GM19099 (cell line): ENCODE data around the gene MZF1.

Source experiments
- POLR2A ChIP-seq: IDR thresholded peaks from 3 replicates; pipeline ENCODE4 v1.6.1; 2011; ENCODE audit warnings: low read depth; ENCODE audit not compliant: insufficient read length; ENCODE audit errors: extremely low read depth

Gene MZF1

DNA sequence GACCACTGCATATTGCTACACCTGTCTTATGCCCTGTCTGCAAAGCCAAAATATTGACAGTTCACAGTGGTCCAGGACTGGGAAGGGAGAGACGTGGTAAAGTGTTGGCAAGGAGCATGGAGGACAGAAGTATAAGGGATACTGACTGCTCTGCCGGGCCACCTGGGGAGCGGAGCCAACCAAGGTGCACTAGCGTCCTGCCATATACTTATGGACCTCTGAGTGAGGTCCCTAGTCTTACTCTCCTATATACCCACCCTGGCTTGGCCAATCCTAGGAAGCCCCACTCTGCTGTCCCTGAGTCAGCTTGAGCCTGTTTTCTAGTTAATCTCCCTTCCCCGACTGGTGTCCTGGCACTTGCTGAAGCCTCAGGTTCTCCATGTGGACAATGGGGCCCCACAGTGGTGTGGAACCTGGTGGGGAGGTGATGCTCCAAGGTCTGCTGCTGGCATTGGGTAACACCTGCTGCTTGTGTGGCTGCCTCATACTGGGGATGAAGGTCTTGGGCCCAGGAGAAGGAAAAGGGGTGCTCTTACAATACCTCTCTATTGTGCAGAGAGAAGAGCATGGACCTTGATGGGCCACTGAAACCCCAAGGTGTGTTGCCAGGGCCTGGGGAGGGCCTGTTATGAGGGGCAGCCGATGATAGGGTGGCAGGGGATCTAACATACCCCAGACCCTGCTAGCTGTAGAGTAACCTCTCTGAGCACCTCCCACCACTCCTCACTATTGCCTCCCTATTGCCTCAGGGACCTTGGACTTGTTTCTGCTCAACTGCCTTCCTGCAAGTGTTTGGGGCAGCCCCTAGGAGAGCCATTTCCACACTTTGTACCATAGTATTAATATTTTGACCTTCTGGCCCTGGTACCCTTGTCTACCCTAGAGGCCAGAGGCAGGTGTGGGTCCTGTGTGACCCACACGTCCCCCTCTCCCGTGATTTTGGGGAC is 36.0 kb downstream of the MZF1 start:
- TF ChIP-seq POLR2A = no peak

DNA sequence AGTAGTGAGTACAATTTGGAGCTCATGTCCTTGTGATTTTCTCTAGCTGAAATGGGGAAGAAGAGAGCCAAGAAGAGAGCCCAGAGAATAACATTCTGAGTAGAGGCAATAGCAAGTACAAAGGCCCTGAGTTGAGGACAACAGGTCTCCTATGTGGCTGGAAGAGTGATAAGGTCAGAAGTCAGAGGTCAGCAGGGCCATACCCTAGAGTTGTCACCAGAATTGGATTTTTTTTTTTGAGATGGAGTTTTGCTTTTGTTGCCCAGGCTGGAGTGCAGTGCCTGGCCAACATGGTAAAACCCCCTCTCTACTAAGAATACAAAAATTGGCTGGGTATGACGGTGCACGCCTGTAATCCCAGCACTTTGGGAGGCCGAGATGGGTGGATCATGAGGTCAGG is 37.3 kb downstream of the MZF1 start:
- no peak for TF ChIP-seq POLR2A

DNA sequence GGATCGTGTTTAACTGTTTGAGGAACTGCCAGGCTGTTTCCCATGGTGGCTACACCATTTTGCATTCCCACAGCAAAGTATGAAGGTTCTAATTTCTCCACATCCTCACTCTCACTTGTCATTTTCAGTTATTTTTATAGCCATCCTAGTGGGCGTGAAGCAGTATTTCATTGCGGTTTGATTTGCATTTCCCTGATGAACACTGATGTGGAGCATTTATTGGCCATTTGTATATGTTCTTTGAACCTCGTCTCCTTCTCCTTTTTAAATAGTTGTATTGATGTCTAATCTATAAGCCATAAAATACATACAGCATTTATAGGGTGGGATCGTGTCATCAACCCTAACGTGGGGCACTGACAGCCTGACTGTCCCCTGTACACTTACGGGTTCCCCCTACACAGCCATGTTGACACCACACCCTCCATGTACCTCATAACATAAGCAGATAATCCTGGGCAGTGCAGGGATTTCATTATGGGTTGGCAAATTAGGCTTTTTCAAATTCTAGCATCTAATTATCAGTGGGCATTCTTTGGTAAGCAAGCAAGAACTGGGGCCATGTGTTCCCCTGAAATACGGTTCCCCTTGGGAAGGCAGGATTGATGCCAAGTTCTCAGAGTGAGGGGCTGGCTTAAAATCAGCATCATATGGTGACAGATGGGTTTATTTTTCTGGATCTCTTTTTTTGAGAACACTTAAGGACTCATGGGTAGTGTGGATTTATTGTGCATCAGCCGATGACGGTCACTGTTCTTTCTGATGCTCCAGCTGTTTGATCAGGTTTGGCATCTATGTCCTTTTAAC is 41.9 kb downstream of the MZF1 start:
- no peak for TF ChIP-seq POLR2A

DNA sequence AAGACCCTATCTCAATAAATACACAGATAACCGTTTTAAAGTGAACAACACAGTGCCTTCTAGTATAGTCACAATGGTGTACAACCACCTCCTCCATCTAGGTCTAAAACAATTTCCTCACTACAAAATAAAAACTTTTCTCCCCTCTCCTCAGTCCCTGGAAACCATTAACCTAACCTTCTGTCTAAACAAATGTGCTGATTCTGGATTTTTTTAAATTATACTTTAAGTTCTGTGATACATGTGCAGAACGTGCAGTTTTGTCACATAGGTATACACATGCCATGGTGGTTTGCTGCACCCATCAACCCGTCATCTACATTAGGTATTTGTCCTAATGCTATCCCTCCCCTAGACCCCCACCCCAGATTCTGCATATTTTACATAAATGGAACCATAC is 43.7 kb downstream of the MZF1 start:
- no peak for TF ChIP-seq POLR2A

DNA sequence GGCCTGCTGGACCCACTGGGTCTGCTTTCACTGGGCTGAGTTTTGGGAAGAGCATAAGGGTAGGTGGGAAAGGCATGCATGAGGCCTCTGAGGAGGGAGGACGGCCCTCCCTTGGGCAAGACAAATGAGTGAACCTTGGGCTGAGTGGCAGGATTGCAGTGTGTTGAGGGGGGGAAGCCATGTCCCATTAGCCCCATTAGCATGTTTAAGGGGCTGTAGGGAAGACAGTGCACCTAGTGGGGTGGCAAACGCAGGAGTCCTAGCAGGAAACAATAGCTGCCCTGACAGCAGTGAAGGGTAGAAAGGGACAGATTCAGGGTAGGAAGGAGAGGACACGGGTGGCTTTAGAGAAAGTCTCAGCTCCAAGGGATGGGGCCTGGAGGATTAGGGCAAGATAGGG is 50.4 kb downstream of the MZF1 start:
- TF ChIP-seq POLR2A = no peak

DNA sequence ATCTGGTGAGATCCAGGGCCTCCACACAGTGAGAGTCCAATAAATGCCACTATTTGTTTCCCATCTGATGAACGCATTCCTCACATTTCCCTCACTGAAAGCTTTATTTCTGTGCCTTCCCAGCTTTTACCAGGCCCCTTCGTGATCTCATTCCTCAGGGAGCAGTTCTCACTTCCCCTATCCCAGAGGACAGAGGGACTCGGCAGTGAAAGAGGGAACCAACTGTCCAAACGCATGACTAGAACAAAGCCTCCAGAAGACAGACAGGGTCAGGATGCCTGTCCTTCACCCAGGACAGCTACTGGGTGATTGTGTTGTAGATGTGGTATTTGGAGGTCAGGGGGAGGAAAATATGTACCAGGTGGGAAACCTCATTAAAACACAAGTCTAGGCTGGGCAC is 51.5 kb downstream of the MZF1 start:
- TF ChIP-seq POLR2A = no peak

DNA sequence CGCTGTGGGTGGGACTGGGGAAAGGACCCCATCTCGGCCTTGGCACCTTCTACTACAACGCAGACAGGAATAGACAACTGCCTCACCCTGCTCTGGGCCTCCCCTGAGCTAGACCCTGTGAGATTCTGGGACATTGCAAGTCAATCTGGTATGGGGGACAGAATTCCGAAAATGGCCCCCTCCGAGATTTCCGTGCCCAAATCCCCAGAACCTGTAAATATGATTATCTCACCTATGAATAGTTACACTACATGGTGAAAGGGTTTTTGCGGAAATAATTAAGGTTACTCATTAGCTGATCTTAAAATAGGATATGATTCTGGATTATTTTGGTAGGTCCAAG is 52.9 kb downstream of the MZF1 start:
- no peak for TF ChIP-seq POLR2A

DNA sequence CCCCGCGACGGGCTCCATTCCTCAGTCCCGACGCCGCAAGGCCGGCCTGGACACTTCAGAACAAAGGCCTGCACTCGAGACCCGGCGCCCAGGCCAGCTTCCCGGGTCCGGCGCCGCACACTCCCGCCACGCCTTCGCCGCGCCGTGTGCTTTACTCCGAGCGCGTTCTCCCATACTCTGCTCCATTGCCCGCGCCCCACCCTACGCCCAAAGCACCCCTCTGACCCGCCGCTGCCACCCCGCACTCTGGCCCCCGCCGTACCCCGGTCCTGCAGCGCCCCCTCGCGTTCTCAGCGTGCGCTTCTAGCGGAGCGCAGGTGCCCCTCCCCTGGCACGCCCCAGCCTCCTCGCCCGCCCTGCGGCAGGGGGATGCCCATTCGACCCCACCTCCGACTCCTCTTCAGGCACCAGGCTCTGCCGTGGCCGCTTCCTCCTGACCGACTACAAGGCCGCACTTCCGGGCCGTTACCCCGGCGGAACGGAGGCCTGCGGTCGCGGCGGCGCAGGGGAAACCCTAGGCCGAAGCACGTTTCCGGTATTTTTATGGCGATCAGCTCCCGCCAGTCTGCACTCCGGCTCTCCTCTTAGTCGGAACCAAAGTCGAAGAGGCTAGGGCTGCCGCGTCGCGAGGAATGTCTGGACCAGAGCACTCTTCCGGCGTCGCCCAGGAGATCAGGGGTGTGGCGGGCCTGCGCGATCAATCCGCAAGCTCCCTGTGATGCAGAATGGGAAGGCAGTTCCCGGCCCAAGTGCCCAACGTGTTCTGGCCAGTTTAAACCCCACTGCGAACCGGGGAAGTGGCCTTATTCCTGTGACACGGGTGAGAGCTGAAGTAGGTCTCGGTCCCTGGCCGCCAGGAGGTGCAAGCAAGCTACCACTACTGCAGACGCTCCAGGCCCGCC is 53.5 kb downstream of the MZF1 start, which contains the start of gene ZBTB45:
Gene ZBTB45, minus strand, starts transcription at position 456 of the 902 bp plus-strand sequence. CDS start 2,137 bp downstream, outside the sequence.
- TF ChIP-seq POLR2A = peak; percentile 83

DNA sequence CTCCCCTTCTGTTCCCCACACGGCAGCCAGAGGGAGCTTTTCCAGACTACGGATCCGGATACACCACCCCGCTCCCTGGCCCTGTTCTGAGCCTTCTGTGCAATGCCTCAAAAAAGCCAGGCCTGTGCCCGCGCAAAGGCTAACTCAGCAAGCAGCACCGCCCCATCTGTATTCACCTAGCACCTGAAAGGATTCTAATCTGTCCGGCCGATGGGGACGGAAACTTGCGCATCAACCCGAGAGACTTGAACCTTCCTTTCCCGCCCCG is 54.1 kb downstream of the MZF1 start:
- no peak for TF ChIP-seq POLR2A

DNA sequence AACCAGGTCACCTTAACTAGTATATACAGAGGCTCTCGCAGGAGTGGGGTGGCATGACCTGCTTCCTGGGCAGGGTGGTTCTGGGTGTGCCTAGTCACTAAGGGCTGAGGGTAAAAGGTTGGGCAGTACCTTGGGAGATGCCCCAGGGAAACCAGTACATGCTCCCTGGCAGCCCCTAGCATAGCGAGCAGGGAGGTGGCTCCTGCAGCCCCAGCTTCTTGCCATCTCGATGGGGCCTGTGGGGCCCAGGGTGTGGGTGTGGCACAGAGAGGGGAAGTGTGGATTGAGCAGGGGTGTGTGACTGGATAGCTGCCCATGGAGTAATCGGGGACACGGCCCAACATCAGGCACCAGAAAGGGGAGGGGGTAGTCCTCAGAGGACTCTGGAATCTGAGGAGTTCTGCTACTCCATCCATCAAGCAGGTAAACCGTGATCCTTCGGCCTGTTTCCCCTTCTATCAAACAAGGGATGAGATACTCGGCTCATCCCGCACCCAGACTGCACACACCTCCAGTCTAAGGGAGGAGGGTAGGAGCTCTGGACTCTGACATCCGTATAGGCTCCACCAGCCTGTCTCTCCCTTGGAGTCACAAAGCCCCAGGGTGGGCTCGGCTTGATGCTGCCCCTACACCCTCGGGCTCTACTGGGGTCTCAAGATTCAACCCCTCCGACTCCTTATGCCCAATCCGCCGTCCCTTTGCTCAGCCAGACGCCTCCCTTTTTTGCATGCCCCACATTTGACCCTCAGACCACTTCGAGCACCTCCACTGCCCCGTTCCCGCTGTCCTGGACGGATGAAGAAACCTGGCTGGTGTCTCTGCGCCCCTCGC is 54.7 kb downstream of the MZF1 start:
- TF ChIP-seq POLR2A = no peak

DNA sequence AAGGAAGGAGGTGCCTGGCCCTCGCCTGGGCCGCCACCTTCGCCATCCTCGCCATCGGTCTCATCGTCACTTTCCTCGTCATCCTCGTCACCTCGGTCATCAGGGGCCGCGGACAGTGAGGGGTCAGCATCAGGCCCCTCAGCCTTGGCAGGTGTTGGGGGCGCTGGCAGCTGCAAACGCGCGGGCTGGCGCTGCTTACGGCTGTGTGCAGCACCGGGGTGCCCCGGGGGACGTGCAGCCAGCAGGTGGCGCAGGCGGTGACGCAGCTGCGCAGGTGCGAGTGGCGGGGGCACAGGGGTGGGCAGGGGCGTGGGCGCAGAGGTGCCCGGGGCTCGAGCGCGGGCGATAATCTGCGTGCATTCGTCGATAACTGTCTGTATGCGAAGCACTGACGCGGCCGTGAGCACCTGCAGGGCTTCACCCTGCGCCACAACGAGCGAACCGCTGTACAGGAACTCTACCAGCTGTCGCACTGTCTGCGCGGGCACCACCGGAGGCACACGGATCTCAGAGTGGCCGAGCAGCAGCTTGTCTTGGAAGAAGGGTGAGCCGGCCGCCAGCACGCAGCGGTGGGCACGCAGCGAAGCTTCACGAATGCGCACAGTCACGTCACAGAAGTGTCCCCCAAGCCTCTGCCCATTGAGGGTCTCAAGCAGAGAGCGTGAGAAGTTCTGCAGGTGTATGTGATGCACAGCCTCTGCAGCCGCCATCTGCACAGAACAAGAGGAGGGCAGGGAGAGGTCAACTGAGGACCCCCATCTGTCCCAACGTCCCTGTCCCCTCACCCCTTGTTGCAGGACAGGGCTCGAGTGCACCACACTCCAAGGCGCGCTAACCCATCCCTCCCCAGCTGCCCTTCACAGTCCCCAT is 55.9 kb downstream of the MZF1 start:
- no peak for TF ChIP-seq POLR2A

DNA sequence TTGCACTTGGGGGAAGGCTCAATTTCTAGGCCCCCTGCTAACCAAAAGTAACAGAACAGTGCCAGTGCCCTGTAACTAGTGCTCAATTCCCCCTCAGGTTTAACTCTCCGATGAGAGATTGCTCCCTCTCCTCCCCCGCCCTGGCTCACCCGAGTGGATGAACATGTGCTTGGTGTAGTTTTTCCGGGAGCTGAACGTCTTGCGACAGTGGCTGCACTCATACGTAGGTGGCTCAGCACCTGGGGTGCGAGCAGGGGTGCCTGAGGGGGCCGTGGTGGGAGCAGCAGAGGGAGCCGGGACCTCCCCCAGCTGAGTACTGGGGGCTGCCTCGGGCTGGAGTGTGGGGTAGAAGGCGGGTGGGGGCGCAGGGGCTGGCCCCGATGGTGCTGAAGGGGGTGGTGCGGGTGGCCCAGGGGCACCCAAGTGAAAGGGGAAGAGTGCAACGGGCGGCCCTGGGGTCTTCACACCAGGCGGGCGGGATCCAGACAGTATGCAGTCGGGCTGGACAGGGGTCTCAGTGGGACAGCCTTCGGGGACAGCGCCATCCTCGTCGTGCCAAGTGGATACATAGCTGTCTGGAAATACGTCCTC is 56.8 kb downstream of the MZF1 start:
- TF ChIP-seq POLR2A = no peak

DNA sequence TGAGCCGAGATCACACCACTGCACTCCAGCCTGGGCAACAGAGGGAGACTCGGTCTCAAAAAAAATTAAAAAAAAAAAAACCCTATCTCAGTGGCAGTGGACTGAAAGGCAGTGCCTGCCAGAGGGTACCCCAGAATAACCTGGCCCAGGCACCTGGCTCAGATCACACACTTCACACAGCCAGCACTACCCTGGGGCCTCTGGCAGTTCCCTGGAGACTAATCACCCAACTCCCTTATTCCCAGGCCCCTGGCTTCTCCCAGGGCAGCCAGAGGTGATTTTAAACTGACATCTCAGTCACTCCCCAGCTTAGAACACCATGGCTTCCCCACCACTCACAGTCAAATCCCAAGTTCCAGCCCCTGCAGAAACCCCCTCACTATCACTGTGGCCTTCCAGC is 57.9 kb downstream of the MZF1 start:
- no peak for TF ChIP-seq POLR2A

DNA sequence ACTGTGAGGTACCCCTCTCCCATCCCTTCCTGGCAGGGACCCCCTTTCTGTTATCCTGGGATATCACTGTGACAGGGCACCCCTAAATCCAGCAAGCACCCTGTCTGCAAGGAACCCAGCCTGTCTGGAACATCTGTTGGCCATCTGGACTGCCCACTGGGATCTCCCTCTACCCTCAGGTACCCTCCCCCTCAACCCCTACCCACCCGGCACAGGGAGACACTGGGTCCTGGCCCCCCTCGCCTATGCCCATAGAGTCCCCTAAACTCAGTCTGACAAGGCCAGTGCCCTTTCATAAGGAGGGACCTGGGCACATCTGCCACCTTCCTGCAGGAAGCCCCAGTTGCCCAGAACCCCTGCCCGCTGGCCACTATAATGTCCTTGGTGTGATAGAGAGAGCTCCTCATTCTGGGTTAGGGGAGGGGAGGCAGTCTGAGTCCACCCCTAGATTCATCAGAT is 58.5 kb downstream of the MZF1 start:
- TF ChIP-seq POLR2A = no peak
